NCI-H2107 treated with DMSO at 0.1 percent for 48 hours (cell line): ENCODE measurements around the gene MORC2.

Experiments
- DNase-seq: peaks from one replicate; lab custom pipeline; 2025; ENCODE audit not compliant: unreplicated experiment; lab: John Stamatoyannopoulos, UW

The MORC2 gene

DNA sequence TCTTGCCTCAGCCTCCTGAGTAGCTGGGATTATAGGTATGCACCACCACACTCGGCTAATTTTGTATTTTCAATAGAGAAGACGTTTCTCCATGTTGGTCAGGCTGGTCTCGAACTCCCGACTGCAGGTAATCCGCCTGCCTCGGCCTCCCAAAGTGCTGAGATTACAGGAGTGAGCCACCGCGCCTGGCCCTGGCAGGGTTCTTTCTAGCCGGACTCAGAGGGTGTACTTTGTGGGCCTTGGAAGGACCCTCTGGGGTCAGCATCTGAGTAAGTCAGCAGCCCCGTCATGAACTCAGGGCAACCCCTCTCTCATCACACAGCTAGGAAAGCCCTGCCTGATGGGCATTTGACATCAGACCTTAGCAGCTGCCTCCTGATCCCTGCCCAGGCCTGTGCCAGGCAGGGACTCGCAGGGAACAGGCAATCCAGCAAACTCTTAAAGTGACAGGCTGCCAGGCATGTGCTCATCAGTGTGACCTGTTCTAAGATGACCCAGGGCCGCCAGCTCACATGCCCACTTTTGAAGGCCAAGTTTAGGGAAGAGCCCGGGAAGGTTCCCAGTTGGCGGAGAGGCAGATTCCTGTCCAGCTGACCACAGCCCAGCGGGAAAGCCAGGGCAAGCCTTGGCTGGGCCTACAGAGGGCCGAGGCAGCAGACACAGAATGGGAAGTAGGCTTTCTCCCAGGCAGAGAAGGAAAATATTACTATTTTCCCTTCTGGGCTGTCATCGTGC lies 92.9 kb downstream of the MORC2 start:
- DNase-seq: no peak
